GM12892 (cell line): ENCODE data around the gene CELA2A.

Experiments used
- POLR2A ChIP-seq: IDR thresholded peaks from 2 replicates; pipeline ENCODE4 v1.6.1; 2011; ENCODE audit warnings: low read depth, low read length, control low read depth
- POLR2AphosphoS5 ChIP-seq: IDR thresholded peaks from 2 replicates; pipeline ENCODE4 v1.6.1; 2011; ENCODE audit warnings: low read depth, low read length, control low read depth
- TAF1 ChIP-seq: IDR thresholded peaks from 2 replicates; pipeline ENCODE4 v1.6.1; 2011; ENCODE audit warnings: low read depth, mild to moderate bottlenecking, control low read depth, low read length, borderline replicate concordance

DNA sequence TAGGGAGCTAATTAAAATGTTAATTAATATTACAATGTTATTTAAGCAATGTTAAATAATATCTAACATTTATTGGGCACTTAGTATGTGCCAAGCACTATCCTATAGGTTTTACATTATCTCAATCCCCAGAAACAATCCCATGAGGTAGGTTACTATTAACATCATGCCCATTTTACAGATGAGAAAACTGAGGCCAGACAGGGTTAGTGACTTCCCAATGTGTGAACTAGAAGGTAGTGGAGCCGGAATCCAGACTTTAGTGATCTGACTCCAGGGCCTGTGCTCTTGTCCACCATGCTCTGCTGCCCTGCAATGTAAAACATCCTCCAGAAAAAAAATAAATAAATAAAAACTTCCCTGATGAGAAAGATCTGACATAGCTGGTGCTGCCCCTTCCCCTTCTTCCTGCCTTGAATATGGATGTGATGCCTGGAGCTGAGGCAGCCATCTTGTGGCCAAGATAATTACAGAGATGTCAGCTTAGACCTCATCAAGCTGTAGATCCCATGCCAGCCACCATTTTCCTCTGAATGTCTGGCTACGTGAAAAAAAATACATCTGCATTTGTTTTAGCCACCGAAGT, 7.6 kb upstream of the CELA2A start:
- no peak for TF ChIP-seq TAF1
- TF ChIP-seq POLR2A: no peak
- no peak for TF ChIP-seq POLR2AphosphoS5
